RCC 7860 (cell line): Measurements from ENCODE around the gene NPC1.
A peak's percentile ranks its signal among the peaks of the same experiment; 100 is the strongest.

Experiments used
- DNase-seq: peaks from one replicate; pipeline ENCODE4 v3.0.0-alpha.2; 2015; ENCODE audit warnings: low spot score
- FAIRE-seq: peaks from 2 replicates; lab custom pipeline; 2012; peaks lifted over from hg19 to GRCh38; lab: Jason Lieb, UNC

NPC1 gene

GRCh38 chr18:23612434-23613090 lies 26.3 kb upstream of the NPC1 start:
- no peak for FAIRE-seq
- no peak for DNase-seq

GRCh38 chr18:23609390-23610023 lies 23.2 kb upstream of the NPC1 start:
- FAIRE-seq (no peak), DNase-seq (no peak)

- FAIRE-seq, result no peak
Observed at GRCh38 chr18:23608211-23608610, 21.9 kb upstream of the NPC1 start.

GRCh38 chr18:23605941-23606340 lies 19.6 kb upstream of the NPC1 start:
- DNase-seq (no peak), FAIRE-seq (no peak)

More at GRCh38 chr18:23608211-23608610, 21.9 kb upstream of the NPC1 start:
- no peak for DNase-seq

GRCh38 chr18:23599809-23600208 lies 13.5 kb upstream of the NPC1 start:
- FAIRE-seq (no peak), DNase-seq (no peak)

- no peak for DNase-seq
- FAIRE-seq, result no peak
Observed at GRCh38 chr18:23596183-23596582, 9.9 kb upstream of the NPC1 start.

GRCh38 chr18:23595591-23595990 lies 9.3 kb upstream of the NPC1 start:
- FAIRE-seq (no peak), DNase-seq (no peak)

GRCh38 chr18:23593720-23594119 lies 7.4 kb upstream of the NPC1 start:
- DNase-seq (peak; percentile 92), FAIRE-seq (peak; percentile 97)

- FAIRE-seq, result no peak
- no peak for DNase-seq
Observed at GRCh38 chr18:23592911-23593310, 6.6 kb upstream of the NPC1 start.

GRCh38 chr18:23591011-23591410 lies 4.7 kb upstream of the NPC1 start:
- FAIRE-seq (no peak), DNase-seq (peak; percentile 32)

- FAIRE-seq (peak; percentile 84), DNase-seq (peak; percentile 67)
Observed at GRCh38 chr18:23588836-23589560, 2.7 kb upstream of the NPC1 start.

- FAIRE-seq (no peak), DNase-seq (no peak)
Observed at GRCh38 chr18:23587220-23587642, 925 bp upstream of the NPC1 start.

GRCh38 chr18:23585897-23586248 lies 433 bp downstream of the NPC1 start:
- FAIRE-seq, result no peak

GRCh38 chr18:23585007-23585871 lies 1.1 kb downstream of the NPC1 start:
- DNase-seq, result no peak
- FAIRE-seq, result no peak

More at GRCh38 chr18:23585897-23586248, 433 bp downstream of the NPC1 start:
- DNase-seq, result no peak

- no peak for FAIRE-seq
- DNase-seq, result no peak
Observed at GRCh38 chr18:23584019-23584983, 2.0 kb downstream of the NPC1 start.

GRCh38 chr18:23583071-23583865 lies 3.0 kb downstream of the NPC1 start:
- no peak for FAIRE-seq

GRCh38 chr18:23580677-23581367 lies 5.5 kb downstream of the NPC1 start:
- peak; percentile 79 for DNase-seq
- FAIRE-seq, result peak; percentile 74

More at GRCh38 chr18:23583071-23583865, 3.0 kb downstream of the NPC1 start:
- no peak for DNase-seq

GRCh38 chr18:23578891-23579653 lies 7.2 kb downstream of the NPC1 start:
- DNase-seq, result no peak
- FAIRE-seq, result no peak
